SK-N-SH (cell line): ENCODE measurements around the gene XPR1. TPM values are rescaled to one million over a fixed set of nuclear protein-coding genes. Genes with fewer than 3 reads are reported as not detected.

Experiments used
- CTCF ChIA-PET: fragments of 300-600, 350-600 bp; formaldehyde crosslinking; extraction: SDS; loops from one replicate; lab custom pipeline; 2021; lab: Yijun Ruan, JAX
- POLR2A ChIA-PET: fragments of 350-600 bp; sonication (Branson Sonifier 250); formaldehyde crosslinking; extraction: SDS; loops from one replicate; lab custom pipeline; 2020; ENCODE audit warnings: antibody characterized with exemption, inconsistent platforms; lab: Yijun Ruan, JAX
- DNase-seq: peaks from one replicate; pipeline ENCODE4 v3.0.0; 2012
- H2AFZ ChIP-seq: fragments of 200-600 bp; sonication (generic); 2 replicates; pipeline ENCODE4 v1.8.1; 2016; ENCODE audit warnings: antibody characterized with exemption, mild to moderate bottlenecking, low read depth
- H3F3A ChIP-seq: fragments of 200-600 bp; sonication (generic); replicated peaks from 2 replicates; pipeline ENCODE3; 2016; ENCODE audit warnings: antibody characterized with exemption, mild to moderate bottlenecking; ENCODE audit not compliant: insufficient read depth
- H3K27ac ChIP-seq, 2 experiments: fragments of 200-500 bp in 1 of 2; fragments of 200-600 bp in 1 of 2; sonication (Bioruptor generic) in 1 of 2; sonication (generic), shearing (Covaris generic) in 1 of 2; 2 replicates each; pipeline versions ENCODE4 v1.5.1 to v1.6.1; 2014 to 2016; ENCODE audit warnings: low read depth in 2 of 2, inconsistent platforms in 1 of 2, low read length in 1 of 2, mild to moderate bottlenecking in 1 of 2, mixed read lengths in 1 of 2
- H3K27me3 ChIP-seq: fragments of 200-600 bp; sonication (generic), shearing (Covaris generic); 2 replicates; pipeline ENCODE4 v1.6.1; 2016; ENCODE audit warnings: mixed run types; ENCODE audit not compliant: insufficient read depth
- H3K36me3 ChIP-seq, 2 experiments: fragments of 200-500 bp in 1 of 2; fragments of 200-600 bp in 1 of 2; sonication (Bioruptor generic) in 1 of 2; sonication (generic) in 1 of 2; replicated peaks in 1 of 2; 2 replicates each; pipeline versions ENCODE3 to v1.5.1; 2014 to 2016; ENCODE audit warnings: low read length in 1 of 2, mild to moderate bottlenecking in 1 of 2; ENCODE audit not compliant: insufficient read depth in 2 of 2, control insufficient read depth in 1 of 2
- H3K4me1 ChIP-seq, 2 experiments: fragments of 200-500 bp in 1 of 2; fragments of 200-600 bp in 1 of 2; sonication (Bioruptor generic) in 1 of 2; sonication (generic), shearing (Covaris generic) in 1 of 2; 2 replicates each; pipeline versions ENCODE4 v1.5.1 to v1.6.1; 2014 to 2016; ENCODE audit warnings: low read depth in 1 of 2, low read length in 1 of 2, mixed run types in 1 of 2; ENCODE audit not compliant: insufficient read depth in 2 of 2, control insufficient read depth in 1 of 2
- H3K4me2 ChIP-seq: fragments of 200-600 bp; sonication (generic), shearing (Covaris generic); 2 replicates; pipeline ENCODE4 v1.6.1; 2017; ENCODE audit warnings: mixed run types
- H3K4me3 ChIP-seq, 2 experiments: fragments of 200-500 bp in 1 of 2; fragments of 200-600 bp in 1 of 2; sonication (Bioruptor generic) in 1 of 2; sonication (generic), shearing (Covaris generic) in 1 of 2; 2 replicates each; pipeline versions ENCODE4 v1.5.1 to v1.8.1; 2014 to 2016; ENCODE audit warnings: low read depth in 2 of 2, inconsistent platforms in 1 of 2, low read length in 1 of 2, mild to moderate bottlenecking in 1 of 2, mixed read lengths in 1 of 2, moderate library complexity in 1 of 2
- H3K79me2 ChIP-seq: fragments of 200-600 bp; sonication (generic); 2 replicates; pipeline ENCODE4 v1.8.1; 2017; ENCODE audit warnings: mild to moderate bottlenecking; ENCODE audit not compliant: insufficient read depth
- H3K9ac ChIP-seq: fragments of 200-600 bp; sonication (generic); 2 replicates; pipeline ENCODE4 v1.6.1; 2017; ENCODE audit warnings: mixed run types
- H3K9me2 ChIP-seq: fragments of 200-600 bp; sonication (generic); 2 replicates; pipeline ENCODE4 v1.6.1; 2017; ENCODE audit warnings: mixed run types
- H3K9me3 ChIP-seq: fragments of 200-600 bp; sonication (generic); 2 replicates; pipeline ENCODE4 v1.6.1; 2017; ENCODE audit warnings: mixed run types, mild to moderate bottlenecking, moderate library complexity
- H4K20me1 ChIP-seq: fragments of 200-600 bp; sonication (generic); 2 replicates; pipeline ENCODE4 v1.6.1; 2017; ENCODE audit warnings: mild to moderate bottlenecking, mixed run types; ENCODE audit not compliant: insufficient read depth
- CHD2 ChIP-seq: fragments of 150-350 bp; IDR thresholded peaks from 2 replicates; pipeline ENCODE4 v1.6.1; 2018; ENCODE audit warnings: low read length; ENCODE audit not compliant: partially characterized antibody
- ELF1 ChIP-seq: IDR thresholded peaks from 2 replicates; pipeline ENCODE4 v1.4.0; 2012
- FOSL2 ChIP-seq: IDR thresholded peaks from 2 replicates; pipeline ENCODE4 v1.4.0; 2012; ENCODE audit warnings: low read depth, mild to moderate bottlenecking, moderate library complexity, borderline replicate concordance
- FOXJ3 ChIP-seq: sonication (generic); formaldehyde crosslinking; IDR thresholded peaks from 2 replicates; pipeline ENCODE4 v1.5.1; 2020; ENCODE audit warnings: mild to moderate bottlenecking, missing genetic modification reagents
- GABPA ChIP-seq: IDR thresholded peaks from 2 replicates; pipeline ENCODE4 v1.4.0; 2012; ENCODE audit warnings: low read depth, mild to moderate bottlenecking
- GATA2 ChIP-seq: sonication (generic); formaldehyde crosslinking; IDR thresholded peaks from 2 replicates; pipeline ENCODE4 v1.5.0; 2020; ENCODE audit warnings: mild to moderate bottlenecking, missing genetic modification reagents
- MEF2A ChIP-seq: IDR thresholded peaks from 2 replicates; pipeline ENCODE4 v1.4.0; 2012; ENCODE audit warnings: low read depth, borderline replicate concordance
- MXI1 ChIP-seq: IDR thresholded peaks from 2 replicates; pipeline ENCODE4 v1.6.1; 2012; ENCODE audit warnings: mild to moderate bottlenecking, low read depth, low read length, improper control_type of control experiment
- NFIC ChIP-seq: IDR thresholded peaks from 2 replicates; pipeline ENCODE4 v1.4.0; 2012; ENCODE audit warnings: borderline replicate concordance
- NRF1 ChIP-seq: IDR thresholded peaks from 2 replicates; pipeline ENCODE4 v1.6.1; 2012; ENCODE audit warnings: low read depth, mild to moderate bottlenecking, low read length
- POLR2AphosphoS5 ChIP-seq: IDR thresholded peaks from 2 replicates; pipeline ENCODE4 v1.6.1; 2012; ENCODE audit warnings: low read depth, low read length
- RAD21 ChIP-seq: IDR thresholded peaks from 2 replicates; pipeline ENCODE4 v1.6.1; 2012; ENCODE audit warnings: mild to moderate bottlenecking, low read length
- RCOR1 ChIP-seq: fragments of 150-350 bp; IDR thresholded peaks from 2 replicates; pipeline ENCODE4 v1.6.1; 2017; ENCODE audit warnings: antibody characterized with exemption, low read length
- RFX5 ChIP-seq: IDR thresholded peaks from 2 replicates; pipeline ENCODE4 v1.6.1; 2012; ENCODE audit warnings: mild to moderate bottlenecking, improper control_type of control experiment, low read length
- RXRA ChIP-seq: IDR thresholded peaks from 2 replicates; pipeline ENCODE4 v1.4.0; 2012; ENCODE audit warnings: low read depth, mild to moderate bottlenecking, borderline replicate concordance
- SIN3A ChIP-seq: IDR thresholded peaks from 2 replicates; pipeline ENCODE4 v1.6.1; 2012; ENCODE audit warnings: low read depth, mild to moderate bottlenecking, low read length, moderate library complexity, borderline replicate concordance
- TCF12 ChIP-seq: IDR thresholded peaks from 2 replicates; pipeline ENCODE4 v1.4.0; 2012
- YY1 ChIP-seq: IDR thresholded peaks from 2 replicates; pipeline ENCODE4 v1.4.0; 2012; ENCODE audit warnings: low read depth, mild to moderate bottlenecking
- ZBTB33 ChIP-seq: IDR thresholded peaks from 2 replicates; pipeline ENCODE4 v1.4.0; 2012; ENCODE audit warnings: low read depth, borderline replicate concordance
- WGBS: methylation state at CpG from one replicate; pipeline ENCODE4 v1.1.6; 2017; ENCODE audit warnings: low lambda C conversion rate; 5-methylcytosine and 5-hydroxymethylcytosine counted together
- polyA plus RNA-seq, 3 experiments: library from polyadenylated mRNA; depleted of rRNA; stranded (reverse); fragments of >200 nt; gene quantifications; 2 replicates each; pipeline ENCODE4 v1.2.3, GENCODE V29; 2012
- TF ChIP-seq, protein P1 (sequence below): IDR thresholded peaks from 2 replicates; pipeline ENCODE4; 2012
- TF ChIP-seq, protein P2 (sequence below): fragments of 150-350 bp; IDR thresholded peaks from 2 replicates; pipeline ENCODE4 v1.6.1; 2017; ENCODE audit warnings: antibody characterized with exemption, low read length, low read depth, borderline replicate concordance

Gene XPR1
- polyA plus RNA-seq, 1 of the 3 experiments (the other 2 are of a cell fraction) = 7.9 TPM

- TF ChIP-seq NRF1 (no peak), NFIC (no peak), YY1 (no peak), MEF2A (no peak), GABPA (no peak), TCF12 (no peak), GATA2 (no peak), RXRA (no peak), SIN3A (no peak)
- TF ChIP-seq, protein P1, sequence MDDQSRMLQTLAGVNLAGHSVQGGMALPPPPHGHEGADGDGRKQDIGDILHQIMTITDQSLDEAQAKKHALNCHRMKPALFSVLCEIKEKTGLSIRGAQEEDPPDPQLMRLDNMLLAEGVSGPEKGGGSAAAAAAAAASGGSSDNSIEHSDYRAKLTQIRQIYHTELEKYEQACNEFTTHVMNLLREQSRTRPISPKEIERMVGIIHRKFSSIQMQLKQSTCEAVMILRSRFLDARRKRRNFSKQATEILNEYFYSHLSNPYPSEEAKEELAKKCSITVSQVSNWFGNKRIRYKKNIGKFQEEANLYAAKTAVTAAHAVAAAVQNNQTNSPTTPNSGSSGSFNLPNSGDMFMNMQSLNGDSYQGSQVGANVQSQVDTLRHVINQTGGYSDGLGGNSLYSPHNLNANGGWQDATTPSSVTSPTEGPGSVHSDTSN = no peak
- no peaks in the 10 kb centered on the region for H3F3A ChIP-seq
- H3K27ac ChIP-seq = no peak overlapping the region
- H3K36me3 ChIP-seq = no peaks in the 10 kb centered on the region
- H2AFZ ChIP-seq = no peak overlapping the region
- H3K9me3 ChIP-seq = no peaks in the 10 kb centered on the region
- H3K9me2 ChIP-seq = no peaks in the 10 kb centered on the region
- no peak overlapping the region for H3K4me2 ChIP-seq
- peaks cover 0 to 2% of the 10 kb centered on the region in 2 experiments; a peak in 1 of 4 replicates for H3K4me1 ChIP-seq
- no peak overlapping the region for H3K4me3 ChIP-seq
- 31% methylated on average over 1 of the region's 1 CpG for WGBS
- ChIA-PET POLR2A (interaction anchor here (0.6 kb wide), 2 partner anchors 16 to 27 kb away, joined by 3 to 4 read pairs; no protein-coding TSS in a partner anchor), CTCF (interaction anchor here (1.2 kb wide), 1 partner anchor 76 kb away, joined by 3 read pairs; no protein-coding TSS in a partner anchor)
- H4K20me1 ChIP-seq = no peaks in the 10 kb centered on the region
- H3K9ac ChIP-seq = no peak overlapping the region
- H3K79me2 ChIP-seq = no peaks in the 10 kb centered on the region
- no peak for DNase-seq
- H3K27me3 ChIP-seq = no peaks in the 10 kb centered on the region
Measured at GRCh38 chr1:180937012-180937372, 305.2 kb downstream of the XPR1 start.

DNA sequence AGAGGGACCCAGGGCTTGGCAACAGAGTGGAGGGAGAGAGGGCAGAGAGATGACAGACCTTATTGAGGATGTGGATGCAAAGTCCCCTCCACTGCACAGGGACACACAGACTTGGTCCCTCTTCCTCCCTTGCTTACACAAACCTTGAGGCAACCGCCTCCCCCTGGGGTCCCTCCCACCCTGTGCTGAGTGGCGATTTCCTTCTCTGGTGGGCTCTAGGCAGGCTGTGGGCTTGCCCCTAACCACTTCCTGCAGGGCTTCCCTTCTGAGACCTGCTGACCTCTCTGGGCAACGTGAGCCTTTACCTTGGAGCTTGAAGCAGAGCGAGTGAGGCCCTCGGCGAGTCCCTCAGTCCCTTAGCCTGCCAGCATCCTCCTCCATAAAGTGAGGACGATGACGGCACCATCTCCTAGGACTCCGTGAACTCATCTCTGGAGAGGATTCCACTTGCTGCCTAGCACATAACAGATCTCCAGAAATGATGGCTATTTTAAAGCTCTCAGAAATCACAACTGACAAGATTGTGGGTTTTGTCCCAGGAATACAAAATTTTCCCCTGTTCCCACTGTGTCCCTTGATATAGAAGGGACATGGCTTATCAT, 305.9 kb downstream of the XPR1 start:
- Histone ChIP-seq H3K4me2 (no peak overlapping the region), H3K4me1 (no peaks in the 10 kb centered on the region; a peak in 1 of 4 replicates), H3K27me3 (no peaks in the 10 kb centered on the region), H3K4me3 (no peak overlapping the region), H3K79me2 (no peaks in the 10 kb centered on the region), H3K27ac (no peak overlapping the region), H3F3A (no peaks in the 10 kb centered on the region), H2AFZ (no peak overlapping the region), H3K9me2 (no peaks in the 10 kb centered on the region), H4K20me1 (no peaks in the 10 kb centered on the region), H3K9me3 (no peaks in the 10 kb centered on the region), H3K9ac (no peak overlapping the region), H3K36me3 (no peaks in the 10 kb centered on the region)
- WGBS = 82% methylated on average over 8 of the region's 9 CpGs
- CTCF ChIA-PET = interaction anchor here (1.5 kb wide), 1 partner anchor 56 kb away, joined by 3 read pairs; no protein-coding TSS in a partner anchor
- POLR2A ChIA-PET = no interaction called here
- DNase-seq = no peak
- no peak for TF ChIP-seq NRF1
- no peak for TF ChIP-seq MXI1
- no peak for TF ChIP-seq FOXJ3
- no peak for TF ChIP-seq YY1
- TF ChIP-seq, protein P1 = no peak
- TF ChIP-seq FOSL2 = no peak
- no peak for TF ChIP-seq CHD2
- no peak for TF ChIP-seq RAD21
- no peak for TF ChIP-seq ZBTB33
- TF ChIP-seq ELF1 = no peak
- TF ChIP-seq SIN3A = no peak
- no peak for TF ChIP-seq GATA2
- TF ChIP-seq POLR2AphosphoS5 = no peak
- TF ChIP-seq, protein P2, sequence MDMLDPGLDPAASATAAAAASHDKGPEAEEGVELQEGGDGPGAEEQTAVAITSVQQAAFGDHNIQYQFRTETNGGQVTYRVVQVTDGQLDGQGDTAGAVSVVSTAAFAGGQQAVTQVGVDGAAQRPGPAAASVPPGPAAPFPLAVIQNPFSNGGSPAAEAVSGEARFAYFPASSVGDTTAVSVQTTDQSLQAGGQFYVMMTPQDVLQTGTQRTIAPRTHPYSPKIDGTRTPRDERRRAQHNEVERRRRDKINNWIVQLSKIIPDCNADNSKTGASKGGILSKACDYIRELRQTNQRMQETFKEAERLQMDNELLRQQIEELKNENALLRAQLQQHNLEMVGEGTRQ = no peak
- TF ChIP-seq NFIC = no peak
- no peak for TF ChIP-seq RCOR1
- TF ChIP-seq RFX5 = no peak
